Frontal cortex (tissue), 4 donors: ENCODE results near the gene TPH1. TPM values are rescaled to one million over a fixed set of nuclear protein-coding genes. Genes with fewer than 3 reads are reported as not detected.
A peak's percentile ranks its signal among the peaks of the same experiment; 100 is the strongest.

Experiments used
- DNase-seq, 2 donors: peaks; one replicate each; pipeline ENCODE4 v3.0.0; 2012; ENCODE audit warnings: low spot score in 2 of 2
- FAIRE-seq: peaks from 2 replicates; lab custom pipeline; 2012; peaks lifted over from hg19 to GRCh38; lab: Jason Lieb, UNC
- total RNA-seq: library from RNA; depleted of rRNA; stranded (reverse); fragments of >200 nt; gene quantifications from one replicate; pipeline ENCODE4 v1.2.3, GENCODE V29; 2014
- donor health status: control.
- donor health status: control.
- donor health status: control.

Gene TPH1
- total RNA-seq: 0.41 TPM

- no peak for FAIRE-seq
- DNase-seq: peak in 1 of 2 donors; percentile 19
Measured at GRCh38 chr11:18046116-18046777, at the start of gene TPH1. Gene TPH1 (minus strand): TSS chr11:18046269. CDS start chr11:18040762, 5,507 bp downstream.

DNA sequence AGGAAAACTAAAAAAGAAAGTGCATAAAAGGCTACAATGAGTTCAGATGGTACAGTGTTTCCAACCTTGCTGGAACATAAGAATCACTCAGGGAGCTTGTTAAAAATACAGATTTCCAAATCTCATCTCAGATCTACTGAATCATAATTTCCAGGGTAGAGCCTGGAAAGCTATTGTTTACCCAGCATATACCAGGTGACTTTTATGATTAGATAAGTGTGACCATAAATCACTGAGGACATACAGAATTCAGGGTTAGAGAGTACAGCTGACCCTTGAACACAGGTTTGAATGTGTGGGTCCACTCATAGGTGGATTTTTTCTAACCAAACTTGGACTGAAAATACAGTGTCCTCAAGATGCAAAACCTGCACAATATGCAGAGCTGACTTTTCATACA, 47.9 kb upstream of the TPH1 start:
- DNase-seq (no peak), FAIRE-seq (no peak)

GRCh38 chr11:18091731-18092130, 45.7 kb upstream of the TPH1 start:
- no peak for FAIRE-seq
- DNase-seq: no peak

DNA sequence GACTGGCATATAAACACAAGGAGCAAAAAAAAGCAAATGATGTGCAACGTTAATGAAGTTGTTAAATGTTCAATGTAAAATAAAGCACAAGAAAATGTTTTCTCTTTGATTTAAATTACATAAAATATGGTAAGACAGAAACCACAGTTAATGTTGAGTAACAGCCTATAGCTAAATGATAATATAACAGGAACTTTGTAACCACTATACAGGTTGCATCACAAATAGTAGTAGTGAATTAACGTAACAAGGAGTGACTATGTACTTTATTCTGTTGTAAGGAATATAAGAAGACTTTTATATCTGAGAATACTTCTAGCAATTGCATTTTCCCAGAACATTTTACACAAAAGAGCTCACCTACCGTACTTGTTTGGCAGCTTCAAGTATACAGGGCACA, 42.9 kb upstream of the TPH1 start:
- FAIRE-seq: no peak
- DNase-seq: no peak

GRCh38 chr11:18088366-18088765, 42.3 kb upstream of the TPH1 start:
- no peak for DNase-seq
- FAIRE-seq: no peak

GRCh38 chr11:18081551-18081950, 35.5 kb upstream of the TPH1 start:
- DNase-seq (no peak), FAIRE-seq (no peak)

DNA sequence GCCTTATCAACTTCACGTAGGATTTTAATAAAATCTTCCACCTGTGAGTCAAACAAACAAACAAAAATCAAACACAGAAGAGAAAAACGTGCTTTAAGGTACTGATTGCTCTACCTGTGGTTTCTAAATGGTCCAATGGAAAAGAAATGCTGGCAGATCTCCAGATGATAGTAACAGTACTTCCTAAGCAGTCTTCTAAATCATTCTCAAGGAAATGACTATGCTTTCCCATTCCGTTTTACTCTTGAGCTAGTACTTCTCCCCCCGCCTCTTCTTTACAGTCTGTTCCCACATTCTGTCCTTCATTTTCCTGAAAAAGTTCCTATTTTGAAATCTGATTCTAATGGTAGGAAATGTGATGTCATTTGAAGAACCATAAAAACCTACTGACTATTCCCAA, 34.4 kb upstream of the TPH1 start:
- no peak for FAIRE-seq
- no peak for DNase-seq

- FAIRE-seq (no peak), DNase-seq (no peak)
Measured at GRCh38 chr11:18078909-18079308, 32.8 kb upstream of the TPH1 start.

DNA sequence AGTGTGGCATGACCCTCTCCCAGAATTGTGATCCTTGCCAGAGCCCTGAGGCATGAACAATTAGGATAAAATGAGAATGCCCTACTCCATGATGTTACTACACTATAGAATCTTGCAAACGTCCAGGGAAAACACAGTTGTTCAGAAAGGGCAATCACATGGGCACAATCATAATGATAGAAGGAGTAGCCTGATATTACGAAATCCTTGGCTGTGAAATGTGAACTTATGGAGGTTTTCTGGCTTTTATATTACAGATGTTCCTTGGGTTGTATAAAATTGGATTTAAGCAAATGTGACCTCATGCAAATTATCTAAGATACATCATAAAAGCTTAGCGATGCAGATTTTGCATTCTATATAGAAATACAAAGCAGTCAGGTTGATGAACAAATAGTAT, 29.4 kb upstream of the TPH1 start:
- FAIRE-seq: no peak
- DNase-seq: no peak

GRCh38 chr11:18071098-18071705, 25.1 kb upstream of the TPH1 start:
- DNase-seq (no peak), FAIRE-seq (no peak)

- no peak for FAIRE-seq
- DNase-seq: no peak
Measured at GRCh38 chr11:18067372-18067771, 21.3 kb upstream of the TPH1 start.

- no peak for DNase-seq
- no peak for FAIRE-seq
Measured at GRCh38 chr11:18066626-18067025, 20.6 kb upstream of the TPH1 start.

DNA sequence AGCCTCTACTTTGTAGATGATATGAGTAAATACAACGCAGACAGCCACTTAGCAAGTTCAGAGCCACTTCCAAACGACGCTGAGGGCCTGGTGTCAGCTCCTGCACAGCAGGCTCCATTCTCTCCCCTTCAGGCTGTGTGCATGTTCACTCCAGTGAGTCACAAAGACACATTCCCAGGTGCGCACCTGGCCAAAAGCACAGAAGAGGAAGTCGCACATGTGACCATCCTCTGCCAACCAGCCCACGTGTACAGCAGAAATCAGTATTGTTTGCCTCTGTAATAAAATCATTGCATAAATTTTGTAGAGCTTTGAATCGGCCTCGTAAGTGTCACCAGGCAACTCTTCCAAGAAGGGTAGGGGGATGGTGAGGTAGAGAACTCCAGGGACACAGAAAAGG, 19.5 kb upstream of the TPH1 start:
- DNase-seq (no peak), FAIRE-seq (no peak)

DNA sequence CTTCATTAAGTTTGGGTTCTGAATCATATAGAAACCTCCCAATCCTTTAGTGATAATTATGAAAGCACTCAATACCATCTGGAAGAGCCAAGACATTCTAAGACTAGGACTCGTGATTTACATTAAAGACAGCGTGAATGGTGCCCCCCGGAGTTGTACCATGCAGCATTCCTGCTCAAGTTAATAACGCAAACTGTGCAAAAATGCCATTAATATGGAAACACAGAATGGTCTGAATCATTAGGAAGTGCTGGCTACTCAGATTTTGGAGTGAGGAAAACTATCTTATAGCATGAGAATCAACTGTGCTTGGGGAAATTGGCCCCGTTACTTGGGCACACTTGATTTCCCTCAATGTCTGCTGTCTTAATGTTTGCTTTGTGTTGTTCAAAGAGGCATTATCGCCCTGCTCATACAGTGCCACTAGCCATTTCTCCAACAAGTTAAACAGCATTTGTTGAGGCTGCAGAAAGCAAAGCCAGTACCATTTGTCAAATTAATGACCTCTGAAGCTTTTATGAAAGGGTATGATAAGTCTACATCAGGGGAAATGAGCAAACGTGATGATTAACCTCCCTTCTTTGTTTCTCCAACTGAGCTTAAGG, 18.5 kb upstream of the TPH1 start:
- DNase-seq (no peak), FAIRE-seq (no peak)

- DNase-seq: no peak
- no peak for FAIRE-seq
Measured at GRCh38 chr11:18063862-18064434, 17.9 kb upstream of the TPH1 start.

DNA sequence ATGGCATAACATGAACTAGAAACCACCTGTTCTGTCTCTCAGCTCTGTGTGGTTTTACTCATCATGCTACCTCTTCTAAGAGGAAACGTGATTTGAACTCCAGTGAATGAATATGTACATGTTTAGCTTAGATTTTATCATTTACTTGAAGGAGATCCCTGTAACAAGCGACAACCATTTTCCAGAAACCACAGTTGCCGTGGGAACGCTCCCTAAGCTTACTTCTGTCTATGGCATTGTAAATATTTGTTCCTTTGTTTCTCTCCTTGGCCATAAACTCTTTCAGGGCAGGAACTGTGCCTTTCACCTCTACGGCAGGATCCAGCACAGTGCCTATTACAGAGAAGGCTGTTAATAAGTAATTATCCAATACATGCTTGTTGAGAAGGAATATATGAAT, 17.1 kb upstream of the TPH1 start:
- DNase-seq: no peak

DNA sequence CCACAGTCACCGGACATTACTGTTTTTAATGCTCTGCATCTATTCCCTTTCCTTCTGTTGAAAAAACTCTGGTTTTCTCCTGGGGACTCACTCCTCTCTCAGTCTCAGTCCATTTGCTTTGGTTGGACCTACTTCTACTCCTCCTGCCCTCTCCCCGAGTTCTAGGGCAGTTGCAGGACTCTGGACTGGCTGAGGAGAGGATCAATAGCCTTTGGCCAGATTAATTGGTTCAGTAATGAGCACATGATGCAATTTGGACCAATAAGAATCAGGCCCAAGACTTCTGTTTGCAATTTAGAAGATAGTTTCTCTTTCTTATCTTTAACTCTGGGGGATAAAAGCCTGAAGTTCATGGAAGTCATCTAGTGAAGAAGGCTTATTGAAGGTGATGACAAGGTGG, 15.3 kb upstream of the TPH1 start:
- DNase-seq (no peak), FAIRE-seq (no peak)

More for the DNA sequence above, 17.1 kb upstream of the TPH1 start:
- FAIRE-seq: no peak

DNA sequence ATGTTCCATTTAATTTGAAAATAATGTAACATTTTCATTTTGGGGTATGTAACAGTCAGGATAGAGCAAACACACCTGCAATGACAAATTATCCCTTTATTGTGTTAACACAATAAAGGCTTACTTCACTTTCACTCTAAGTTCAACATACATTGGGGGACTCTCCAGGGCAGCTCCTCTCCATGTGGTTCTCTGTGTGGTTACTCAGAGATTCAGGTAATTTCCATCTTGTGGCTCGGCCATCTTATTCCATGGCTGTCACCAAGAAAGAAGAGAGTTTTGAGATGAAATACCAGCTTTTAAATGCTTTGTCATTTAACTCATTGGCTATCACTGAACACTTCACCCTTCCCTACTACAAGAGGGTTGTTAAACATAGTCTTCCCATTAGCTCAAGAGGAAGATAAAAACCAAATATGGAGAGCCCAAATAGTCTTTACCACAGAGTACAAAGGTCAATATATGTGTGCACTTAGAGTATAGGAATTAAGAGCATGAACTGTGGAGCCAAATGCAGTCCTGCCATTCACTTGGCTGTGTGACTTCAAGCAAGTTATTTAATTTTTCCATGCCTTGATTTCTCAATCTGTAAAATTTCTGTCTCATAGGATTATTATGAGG, 10.6 kb upstream of the TPH1 start:
- FAIRE-seq: no peak
- no peak for DNase-seq

- FAIRE-seq (no peak), DNase-seq (no peak)
Measured at GRCh38 chr11:18054511-18055103, 8.5 kb upstream of the TPH1 start.

- no peak for DNase-seq
- FAIRE-seq: no peak
Measured at GRCh38 chr11:18050848-18051247, 4.8 kb upstream of the TPH1 start.
